ENCODE results near the gene SIAE.
"Not testable (repeated sequence)": the region's sequence is repeated elsewhere in the genome, so short reads cannot be mapped to it uniquely, and the experiment has no call there.

The SIAE gene

DNA sequence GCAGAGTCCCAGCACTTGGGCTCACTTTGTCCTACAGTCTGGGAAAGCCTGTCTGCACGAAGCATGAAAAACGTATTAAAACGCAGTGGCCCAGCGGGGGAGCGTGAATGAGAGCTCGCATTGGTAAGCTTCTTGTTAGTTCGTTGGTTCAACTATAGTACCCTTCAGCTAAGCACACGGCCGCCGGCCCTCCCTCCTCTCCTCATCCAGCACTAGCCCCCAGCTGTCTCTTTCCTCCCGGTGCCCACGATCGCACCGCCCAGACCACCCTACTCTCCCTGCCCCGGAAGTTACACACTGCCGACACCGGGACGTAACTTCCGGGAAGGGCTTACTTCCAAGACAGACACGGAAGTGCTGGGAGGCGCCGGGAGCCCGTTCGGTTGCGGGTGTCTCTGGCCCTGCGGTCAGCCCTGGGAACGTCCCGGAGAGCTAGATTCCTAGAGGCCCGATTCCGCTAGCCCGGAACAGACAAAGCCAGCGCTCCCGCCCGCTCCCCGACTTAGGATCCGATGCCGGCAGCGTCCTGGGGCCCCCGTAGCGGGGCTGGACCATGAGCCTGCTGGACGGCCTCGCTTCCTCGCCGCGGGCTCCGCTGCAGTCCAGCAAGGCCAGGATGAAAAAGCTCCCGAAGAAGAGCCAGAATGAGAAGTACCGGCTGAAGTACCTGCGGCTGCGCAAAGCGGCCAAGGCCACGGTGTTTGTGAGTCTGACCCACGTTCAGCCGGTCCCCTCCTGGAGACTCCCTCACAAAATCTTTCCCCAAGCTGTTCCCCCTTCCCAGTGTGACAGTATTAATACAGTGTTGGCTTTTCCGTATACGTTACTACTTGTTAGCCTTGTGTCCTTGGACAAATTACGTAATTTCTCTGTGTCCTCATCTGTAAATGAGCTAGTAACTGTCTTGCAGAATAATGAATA, 50.7 kb downstream of the SIAE start, which contains the start of gene TBRG1:
TBRG1 (plus strand) TSS at position 334 of the 921 bp plus-strand sequence; CDS start at position 554, 220 bp downstream.
- DNase-seq = peak; percentile 68

DNA sequence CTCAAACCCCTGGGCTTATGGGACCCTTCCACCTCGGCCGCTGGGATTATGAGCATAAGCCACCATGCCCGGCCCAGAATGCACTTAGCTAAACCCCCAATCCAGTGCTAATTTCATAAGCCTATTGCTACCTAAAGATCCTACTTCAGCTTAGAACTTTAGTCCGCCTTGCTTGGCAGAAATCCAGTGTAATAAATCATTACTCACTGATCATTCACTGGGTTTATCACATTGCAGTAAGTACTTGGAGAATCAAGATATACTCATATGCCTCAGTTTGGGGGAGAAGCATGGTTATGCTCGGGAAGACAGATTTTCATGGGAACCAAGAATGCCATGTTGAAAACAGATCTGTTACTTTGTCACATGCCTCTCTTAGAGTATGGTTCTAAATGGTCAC, 54.7 kb downstream of the SIAE start:
- no peak for DNase-seq

DNA sequence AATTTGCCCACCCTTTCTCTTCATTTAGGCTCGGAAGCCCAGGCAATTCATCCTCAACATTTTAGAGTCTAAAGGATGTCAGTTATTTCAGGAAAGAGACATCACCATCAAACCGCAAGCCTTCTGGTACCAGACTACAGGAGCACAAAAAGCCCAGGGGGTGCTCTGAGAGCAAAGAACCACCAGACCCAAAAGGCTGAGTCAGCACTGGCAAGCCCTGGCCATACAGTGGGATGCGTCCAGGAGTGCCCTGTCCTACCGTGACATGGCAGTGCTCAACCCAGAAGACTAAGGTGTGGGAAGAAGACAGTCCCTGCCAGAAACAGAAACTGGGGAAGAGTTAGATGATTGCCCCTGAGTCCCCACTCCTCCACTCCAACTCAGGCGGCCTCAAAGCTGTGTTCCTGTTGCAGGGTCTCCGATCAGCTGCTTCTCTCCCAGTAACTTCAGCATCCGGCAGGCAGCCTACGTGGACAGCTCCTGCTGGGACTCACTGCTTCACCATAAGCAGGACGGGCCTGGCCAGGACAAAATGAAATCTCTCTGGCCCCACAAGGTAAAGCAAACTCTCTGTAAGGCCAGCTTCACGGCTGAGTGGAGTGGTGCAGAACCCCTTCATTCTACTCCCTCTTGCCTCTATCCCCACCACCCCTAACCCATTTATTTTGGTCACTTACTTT, 60.8 kb downstream of the SIAE start:
- no peak for DNase-seq

DNA sequence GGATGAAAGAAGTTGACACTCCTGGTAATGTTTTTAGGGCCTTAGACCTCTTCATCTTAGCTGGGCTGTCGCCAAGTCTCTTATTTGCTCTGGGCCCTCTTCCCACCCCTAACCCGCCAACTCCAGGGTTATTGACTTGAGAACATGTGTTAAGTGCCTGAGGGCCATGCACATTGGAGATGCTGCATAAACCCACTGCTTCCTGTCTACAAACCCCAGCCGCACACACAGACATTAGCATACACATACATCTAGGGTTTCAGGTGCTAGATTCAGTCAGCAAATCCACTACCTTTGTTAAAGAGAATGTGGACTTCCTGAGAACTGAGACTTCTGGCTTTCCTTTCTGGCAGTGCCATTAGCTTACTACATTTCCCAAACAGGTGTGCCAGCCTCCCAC, 61.5 kb downstream of the SIAE start:
- no peak for DNase-seq

DNA sequence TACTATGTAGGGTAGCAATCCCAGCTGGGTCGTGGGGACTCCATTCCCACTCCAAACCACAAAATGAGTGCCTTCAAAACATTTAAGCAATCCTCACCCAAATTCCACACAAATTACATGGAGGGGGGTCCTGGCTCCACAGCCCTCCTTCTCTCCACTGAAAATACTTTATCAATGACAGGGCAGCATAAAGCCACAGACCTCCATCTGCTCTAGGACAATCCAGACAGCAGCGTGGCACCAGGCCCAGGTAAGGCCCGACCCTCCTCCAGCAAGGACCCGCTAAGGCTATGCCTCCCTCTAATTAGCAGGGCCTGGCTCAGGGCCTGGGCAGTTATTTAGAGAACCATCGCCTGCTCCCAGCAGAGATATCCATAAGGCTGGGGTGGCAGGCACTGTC, 62.5 kb downstream of the SIAE start, which contains the start of gene PANX3:
PANX3 (plus strand) TSS at position 365 of the 400 bp plus-strand sequence. CDS start 129 bp downstream, outside the sequence.
- no peak for DNase-seq

DNA sequence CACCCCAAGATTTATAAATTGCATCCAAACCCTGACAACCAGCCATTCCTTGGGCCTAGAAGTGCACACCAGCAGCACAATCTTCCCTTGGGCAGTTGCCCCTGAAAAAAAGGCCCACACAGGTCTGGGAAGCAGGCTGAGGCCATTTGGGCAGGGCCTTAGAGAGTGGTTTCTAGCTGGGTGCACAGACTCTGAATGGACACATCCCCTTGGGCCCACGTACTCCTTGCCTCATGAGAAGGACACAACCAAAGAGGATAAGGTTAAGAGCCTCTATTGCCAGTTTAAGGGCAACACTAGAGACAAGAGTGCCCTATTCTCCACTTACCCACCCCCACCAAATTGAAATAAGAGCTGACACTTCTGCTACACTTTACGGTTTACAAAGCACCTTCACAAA, 63.2 kb downstream of the SIAE start:
- no peak for DNase-seq

DNA sequence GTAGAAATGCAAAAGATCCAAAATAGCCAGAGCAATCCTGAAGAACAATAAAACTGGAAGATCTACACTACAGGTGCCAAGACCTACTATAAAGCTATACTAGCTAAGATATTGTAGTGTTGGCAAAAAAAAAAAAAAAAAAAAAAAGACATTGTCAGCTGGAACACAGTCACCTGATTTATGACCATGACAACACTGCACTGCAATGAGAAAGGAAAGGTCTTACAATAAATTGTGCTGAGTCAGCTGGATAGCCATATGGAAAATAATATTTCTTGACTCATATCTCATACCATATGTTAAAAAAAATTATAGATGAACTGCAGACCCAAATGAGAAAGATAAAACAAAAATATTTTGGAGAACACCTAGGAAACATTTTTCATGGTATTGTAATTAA, 65.4 kb downstream of the SIAE start:
- no peak for DNase-seq

DNA sequence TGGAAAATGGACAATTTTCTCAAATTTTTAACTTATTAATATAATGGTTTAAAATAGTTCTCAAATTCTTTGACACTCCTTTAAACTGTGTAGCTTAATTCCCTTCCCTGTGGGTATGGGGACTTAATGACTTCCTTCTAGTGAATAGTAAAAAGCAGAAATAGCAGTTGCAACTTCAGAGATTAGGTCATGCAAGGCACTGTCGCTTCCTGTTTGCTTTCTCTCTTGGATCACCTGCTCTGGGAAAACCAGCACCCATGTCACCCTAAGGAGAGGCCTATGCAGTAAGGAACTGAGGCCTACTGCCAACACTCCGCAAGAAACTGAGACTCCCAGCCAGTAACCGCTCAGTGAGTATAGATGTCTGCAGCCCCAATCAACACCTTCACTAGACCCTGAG, 67.8 kb downstream of the SIAE start:
- DNase-seq = no peak

DNA sequence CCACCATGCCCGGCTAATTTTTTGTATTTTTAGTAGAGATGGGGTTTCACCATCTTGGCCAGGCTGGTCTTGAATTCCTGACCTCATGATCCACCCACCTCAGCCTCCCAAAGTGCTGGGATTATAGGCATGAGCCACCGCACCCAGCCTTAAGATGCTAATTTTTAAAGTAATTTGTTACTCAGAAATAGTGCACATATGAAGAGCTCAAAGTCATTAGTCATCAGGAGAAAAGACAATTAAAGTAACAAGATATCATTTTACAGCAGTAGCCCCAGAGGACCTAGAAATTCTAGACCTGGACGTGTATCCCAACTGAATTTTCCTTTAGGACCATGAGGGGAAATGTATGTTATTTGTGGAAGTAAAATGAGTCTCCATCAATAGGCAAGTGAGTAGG, 70.8 kb downstream of the SIAE start:
- not testable (repeated sequence) for DNase-seq

DNA sequence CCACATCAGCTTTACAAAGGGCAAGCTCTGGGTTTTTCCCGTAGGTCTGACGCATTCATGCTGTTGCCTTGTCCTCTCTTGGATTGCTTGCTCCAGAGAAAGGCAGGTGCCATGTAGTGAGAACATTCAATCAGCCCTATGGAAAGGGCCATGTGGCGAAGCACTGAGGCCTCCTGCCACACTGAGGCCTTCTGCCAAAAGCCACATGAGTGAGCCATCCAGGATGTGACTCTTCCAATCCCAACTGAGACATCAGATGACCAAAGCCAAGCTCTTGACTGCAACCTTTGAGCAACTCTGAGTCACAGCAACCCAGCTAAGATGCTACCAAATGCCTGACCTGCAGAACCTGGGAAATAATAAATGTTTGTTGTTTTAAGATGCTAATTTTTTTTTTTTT, 71.3 kb downstream of the SIAE start:
- DNase-seq = no peak

DNA sequence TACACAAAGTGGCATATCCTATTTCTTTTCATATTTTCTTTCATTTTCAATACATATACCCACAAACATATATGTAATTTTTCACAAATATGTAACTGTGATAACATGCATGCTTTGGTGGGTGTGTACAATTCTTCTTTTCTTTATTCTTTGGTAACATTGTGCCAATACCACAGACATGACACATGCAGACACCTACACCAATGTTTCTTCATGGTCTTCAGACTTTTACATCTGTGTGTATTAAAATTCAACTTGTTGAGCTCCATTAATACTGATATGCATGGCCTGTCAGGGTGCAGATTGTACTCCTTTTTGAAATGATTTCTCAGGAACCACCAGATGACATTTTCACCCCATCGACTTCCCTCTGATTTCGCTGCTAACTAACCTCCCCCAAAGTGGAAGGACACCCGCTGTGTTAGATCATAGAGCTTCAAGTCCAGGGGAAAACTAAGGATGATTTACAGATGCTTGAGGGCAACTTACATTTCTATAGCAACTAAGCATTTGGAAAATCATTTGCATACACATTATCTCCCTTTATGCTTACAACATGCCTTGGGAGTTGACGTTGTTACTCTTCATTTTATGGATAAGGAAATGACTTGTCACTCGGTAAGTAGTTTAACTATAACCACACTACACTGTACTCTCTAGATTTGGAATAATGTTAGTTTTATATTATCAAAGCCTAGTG, 72.8 kb downstream of the SIAE start:
- DNase-seq = no peak

DNA sequence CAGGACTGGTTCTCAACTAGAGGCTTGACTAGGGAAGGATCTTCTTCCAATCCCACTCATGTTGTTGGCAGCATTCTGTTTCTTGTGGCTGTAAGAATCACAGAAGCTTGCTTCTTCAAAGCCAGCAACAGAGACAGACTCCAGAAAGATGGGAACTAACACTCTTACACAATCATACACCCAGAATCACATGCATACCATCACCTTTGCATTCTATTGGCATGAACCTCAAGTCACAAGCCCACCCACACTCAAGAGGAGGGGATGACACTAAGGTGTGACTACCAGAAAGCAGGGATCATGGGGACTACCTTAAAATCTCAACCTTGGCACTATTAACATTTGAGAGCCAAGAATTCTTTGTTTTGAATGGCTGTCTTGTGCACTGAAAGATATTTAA, 75.9 kb downstream of the SIAE start:
- no peak for DNase-seq

DNA sequence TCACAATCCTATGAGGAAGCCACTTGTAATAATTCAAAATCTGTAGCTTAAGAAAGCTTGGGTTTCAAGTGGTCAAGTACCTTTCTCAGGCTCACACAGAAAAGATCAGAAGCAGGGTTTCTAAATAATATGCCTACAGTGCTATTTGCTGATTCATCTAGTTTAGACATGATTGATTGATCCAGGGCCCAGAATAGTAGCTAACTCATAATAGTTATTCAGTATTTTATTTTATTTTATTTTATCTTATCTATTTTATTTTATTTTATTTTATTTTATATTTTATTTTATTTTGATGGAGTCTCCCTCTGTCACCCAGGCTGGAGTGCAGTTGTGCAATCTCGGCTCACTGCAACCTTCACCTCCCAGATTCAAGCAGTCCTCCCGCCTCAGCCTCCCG, 78.2 kb downstream of the SIAE start:
- no peak for DNase-seq

DNA sequence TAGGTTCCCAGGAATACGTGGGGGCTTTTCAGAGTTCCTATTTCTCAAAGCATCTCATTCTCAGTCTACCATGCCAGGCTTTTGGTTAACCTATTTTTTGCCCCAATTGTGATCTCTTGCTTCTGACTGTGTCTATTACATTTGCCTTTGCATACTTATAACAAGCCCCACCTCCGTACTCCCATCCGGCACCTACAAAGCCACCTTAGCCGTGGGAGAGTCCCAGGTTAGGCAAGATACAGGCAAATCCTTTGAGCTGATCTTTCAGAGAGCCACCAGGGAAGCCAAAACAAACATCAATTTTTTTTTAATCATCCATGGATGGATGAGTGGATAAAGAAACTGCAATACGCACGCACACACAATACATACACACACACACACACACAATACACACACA, 80.9 kb downstream of the SIAE start:
- no peak for DNase-seq

DNA sequence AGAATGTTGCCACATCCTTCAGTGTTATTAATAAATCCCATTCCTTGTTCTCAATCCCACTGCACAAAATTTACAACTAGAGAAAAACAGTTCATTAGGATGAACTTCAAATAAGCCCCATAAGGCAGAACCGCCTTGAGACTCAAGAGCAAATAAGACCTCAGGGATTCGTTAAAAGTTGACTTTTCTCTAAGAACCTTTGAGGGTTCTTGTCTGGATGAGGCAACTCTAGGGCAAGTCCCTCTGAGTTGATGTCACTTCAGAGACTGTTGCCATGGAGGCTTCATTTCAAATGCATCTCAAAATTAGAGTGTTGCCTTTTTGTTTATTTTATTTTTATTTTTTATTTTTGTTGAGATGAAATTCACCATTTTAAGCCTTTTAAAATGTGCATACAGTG, 82.1 kb downstream of the SIAE start:
- DNase-seq = no peak

DNA sequence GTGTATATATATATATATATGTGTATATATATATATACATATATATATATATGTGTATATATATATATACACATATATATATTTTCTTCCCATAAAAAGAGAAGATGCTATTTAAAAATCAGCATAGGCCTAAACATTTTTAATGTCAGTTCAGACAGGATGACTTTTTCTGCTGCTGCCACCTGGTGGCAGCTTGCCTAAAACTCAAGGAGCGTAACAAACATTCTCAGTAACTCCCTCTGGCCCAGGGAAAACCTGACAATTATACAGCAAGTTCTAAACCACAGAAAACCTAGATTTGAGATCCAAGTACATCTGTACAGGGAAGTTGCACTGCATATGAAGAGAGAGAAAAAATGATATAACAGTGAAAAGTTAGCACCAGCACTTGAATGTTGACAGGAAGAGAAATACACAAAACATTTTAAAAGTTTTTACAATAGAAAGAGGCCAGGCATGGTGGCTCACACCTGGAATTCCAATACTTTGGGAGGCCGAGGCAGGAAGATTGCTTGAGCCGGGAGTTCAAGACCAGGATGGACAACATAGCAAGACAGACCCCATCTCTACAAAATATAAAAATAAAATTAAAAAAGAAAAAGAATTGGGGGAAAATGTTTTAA, 87.2 kb downstream of the SIAE start:
- peak; percentile 16 for DNase-seq

DNA sequence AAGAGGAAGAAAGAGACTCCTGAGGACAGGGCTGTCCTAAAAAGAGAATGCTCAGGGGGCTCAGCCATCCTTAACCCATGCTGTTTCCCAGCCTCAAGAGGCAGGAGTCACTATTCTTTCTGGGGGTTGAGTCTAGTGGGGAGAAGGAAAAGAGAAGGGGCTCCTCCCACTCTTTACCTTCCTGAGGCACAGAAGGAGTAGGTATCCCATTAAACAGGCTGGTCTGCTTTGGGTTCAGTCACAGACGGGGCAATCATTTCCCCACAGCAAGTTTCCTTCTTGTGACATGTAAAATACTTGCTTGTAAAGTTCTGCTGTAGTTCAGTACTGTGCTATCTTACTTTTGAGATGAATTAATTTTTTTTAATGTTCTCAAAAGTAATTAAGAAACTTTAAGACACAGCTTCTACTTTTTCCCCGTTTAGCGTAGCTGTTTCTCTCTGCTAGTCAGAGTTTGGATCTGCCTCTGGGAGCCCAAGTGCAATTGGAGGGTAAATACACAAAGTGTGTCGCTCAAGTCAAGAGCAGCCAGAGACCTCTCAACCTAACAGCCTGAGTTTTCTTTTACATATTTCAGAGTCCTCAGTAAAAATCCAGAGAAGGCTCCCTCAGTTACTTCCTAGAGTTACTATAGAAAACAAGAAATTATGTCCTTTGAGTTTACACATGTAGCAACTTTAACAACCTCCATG, 88.7 kb downstream of the SIAE start:
- no peak for DNase-seq

DNA sequence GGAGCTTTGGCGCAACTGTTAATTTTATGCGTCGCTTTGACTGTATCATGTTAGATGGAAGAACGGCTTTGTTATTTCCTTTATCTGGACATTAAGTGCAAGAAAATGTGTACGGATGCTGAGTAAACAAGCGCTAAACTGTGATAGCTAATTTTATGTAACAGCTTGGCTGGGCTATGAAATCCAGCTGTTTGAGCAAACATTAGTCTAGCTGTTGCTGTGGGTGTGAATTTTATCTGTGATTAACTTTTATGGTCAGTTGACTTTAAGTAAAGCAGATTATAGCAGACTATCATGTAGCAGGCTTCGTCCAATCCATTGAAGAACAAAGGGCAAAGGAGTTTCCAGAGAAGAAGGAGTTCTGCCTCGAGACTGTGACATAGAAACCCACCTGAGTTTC, 89.8 kb downstream of the SIAE start:
- no peak for DNase-seq
